Measurements from ENCODE around the gene WNT4. TPM values are rescaled to one million over a fixed set of nuclear protein-coding genes. Genes with fewer than 3 reads are reported as not detected.

Gene WNT4
- total RNA-seq, 1 donor from 2014 or later = 26.4 TPM

DNA sequence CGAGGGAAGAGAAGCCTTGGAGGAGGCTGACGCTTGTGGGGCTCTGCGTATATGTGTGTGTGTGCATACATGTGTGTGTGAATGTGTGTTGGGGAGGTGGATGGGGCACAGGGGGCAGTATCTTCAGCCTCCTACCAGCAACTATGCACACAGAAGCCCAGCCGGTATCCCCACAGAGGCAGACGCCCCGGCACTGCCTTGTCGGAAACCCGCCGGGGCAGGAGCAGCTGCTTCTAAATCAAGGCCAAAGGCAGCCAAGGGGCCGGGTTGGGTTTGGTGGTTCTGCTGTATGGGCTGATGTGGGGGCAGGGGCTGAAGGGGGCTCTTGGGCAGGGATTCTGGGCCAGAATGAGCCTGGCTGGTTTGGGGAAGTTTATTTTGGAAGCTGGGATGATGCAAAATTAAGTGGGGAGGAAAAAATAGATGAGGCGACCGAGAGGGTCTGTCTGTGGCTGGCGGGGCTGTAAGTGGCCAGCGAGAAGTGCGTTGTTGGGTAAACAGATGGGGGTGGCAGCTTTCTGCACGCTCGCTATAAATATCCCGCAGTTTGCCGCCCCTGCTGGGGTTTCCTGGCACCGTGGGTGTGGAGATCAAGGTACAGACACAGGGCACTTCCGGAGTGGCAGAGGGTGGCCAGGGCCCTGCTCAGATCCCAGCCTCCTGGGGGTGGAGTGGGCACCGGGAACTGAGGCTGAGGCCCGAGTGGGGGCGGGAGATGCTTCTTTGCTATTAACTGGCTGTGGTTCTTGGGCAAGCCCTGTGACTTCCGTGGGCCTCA is 11.0 kb upstream of the WNT4 start:
- peaks cover 16% of the 10 kb centered on the region for H3K4me1 Mint-ChIP-seq (ENCODE audit: unreplicated experiment)
- no peak overlapping the region for H3K27ac Mint-ChIP-seq
- H3K36me3 Mint-ChIP-seq = no peaks in the 10 kb centered on the region
- TF ChIP-seq, protein P1, sequence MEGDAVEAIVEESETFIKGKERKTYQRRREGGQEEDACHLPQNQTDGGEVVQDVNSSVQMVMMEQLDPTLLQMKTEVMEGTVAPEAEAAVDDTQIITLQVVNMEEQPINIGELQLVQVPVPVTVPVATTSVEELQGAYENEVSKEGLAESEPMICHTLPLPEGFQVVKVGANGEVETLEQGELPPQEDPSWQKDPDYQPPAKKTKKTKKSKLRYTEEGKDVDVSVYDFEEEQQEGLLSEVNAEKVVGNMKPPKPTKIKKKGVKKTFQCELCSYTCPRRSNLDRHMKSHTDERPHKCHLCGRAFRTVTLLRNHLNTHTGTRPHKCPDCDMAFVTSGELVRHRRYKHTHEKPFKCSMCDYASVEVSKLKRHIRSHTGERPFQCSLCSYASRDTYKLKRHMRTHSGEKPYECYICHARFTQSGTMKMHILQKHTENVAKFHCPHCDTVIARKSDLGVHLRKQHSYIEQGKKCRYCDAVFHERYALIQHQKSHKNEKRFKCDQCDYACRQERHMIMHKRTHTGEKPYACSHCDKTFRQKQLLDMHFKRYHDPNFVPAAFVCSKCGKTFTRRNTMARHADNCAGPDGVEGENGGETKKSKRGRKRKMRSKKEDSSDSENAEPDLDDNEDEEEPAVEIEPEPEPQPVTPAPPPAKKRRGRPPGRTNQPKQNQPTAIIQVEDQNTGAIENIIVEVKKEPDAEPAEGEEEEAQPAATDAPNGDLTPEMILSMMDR (conservative IDR thresholded peaks at IDR 0.05) = no peak
- H3K4me3 Mint-ChIP-seq = no peak overlapping the region
- H3K27me3 Mint-ChIP-seq = peaks cover 12% of the 10 kb centered on the region
- DNase-seq (ENCODE audit: extremely low spot score, unreplicated experiment) = no peak
- H3K9me3 Mint-ChIP-seq = no peaks in the 10 kb centered on the region

DNA sequence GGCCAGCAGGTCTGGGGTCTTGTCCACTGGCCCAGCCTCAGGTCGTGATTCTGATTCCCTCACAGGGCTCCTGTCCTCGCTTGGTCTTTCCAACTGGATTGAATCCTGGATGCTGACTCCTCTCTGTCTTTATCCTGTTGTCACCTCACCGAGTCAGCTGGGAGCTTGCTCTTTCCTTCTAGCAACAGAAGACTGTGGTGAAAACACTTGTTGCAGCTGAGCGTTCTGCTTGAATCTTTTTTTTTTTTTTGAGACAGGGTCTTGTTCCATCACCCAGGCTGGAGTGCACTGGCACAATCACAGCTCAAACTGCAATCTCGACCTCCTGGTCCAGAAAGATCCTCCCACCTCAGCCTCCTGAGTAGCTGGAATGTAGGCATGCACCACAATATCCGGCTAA is 8.0 kb upstream of the WNT4 start:
- H3K9me3 Mint-ChIP-seq = no peaks in the 10 kb centered on the region
- no peak overlapping the region for H3K27ac Mint-ChIP-seq
- H3K27me3 Mint-ChIP-seq = peaks cover 26% of the 10 kb centered on the region
- no peak for DNase-seq (ENCODE audit: extremely low spot score, unreplicated experiment)
- no peak overlapping the region for H3K4me3 Mint-ChIP-seq
- peaks cover 16% of the 10 kb centered on the region for H3K4me1 Mint-ChIP-seq (ENCODE audit: unreplicated experiment)
- TF ChIP-seq, protein P1 (conservative IDR thresholded peaks at IDR 0.05) = no peak
- no peaks in the 10 kb centered on the region for H3K36me3 Mint-ChIP-seq

DNA sequence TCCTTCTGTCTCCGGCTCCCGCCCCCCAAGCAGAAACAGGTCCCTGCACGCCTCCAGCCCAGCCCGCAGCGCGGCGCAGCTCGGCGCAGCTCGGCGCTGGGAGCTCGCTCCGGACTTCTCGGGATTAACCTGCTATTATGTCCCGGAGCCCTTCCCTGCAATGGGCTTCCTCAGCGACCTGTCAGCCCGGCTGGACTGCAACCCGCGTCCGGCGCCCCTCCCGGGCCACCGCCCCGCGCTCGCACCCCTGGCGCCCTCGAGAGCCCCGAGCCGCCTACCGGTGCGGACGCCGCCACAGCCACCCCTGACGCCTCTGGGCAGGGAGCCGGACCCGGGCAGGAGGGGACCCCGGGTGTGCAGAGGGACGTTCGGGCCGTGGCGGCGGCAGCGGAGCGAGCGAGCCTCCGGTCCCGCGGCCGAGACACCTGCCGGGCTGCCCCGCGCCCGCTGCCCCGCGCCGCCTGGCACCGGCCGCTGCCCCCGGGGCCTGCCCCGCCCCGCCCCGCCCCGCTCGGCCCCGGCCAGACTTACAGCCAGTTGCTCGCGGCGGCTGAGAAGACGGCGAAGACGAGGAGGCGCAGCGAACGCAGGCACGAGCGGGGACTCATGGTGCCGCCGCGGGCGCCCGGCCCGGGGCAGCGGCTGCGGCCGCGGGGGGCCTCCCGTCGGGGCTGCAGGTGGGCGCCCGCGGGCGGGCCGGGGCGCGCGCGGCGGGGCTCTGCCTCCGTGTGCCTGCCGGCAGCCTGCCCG is 407 bp downstream of the WNT4 start:
- Mint-ChIP-seq H3K4me3 (peak overlapping the region; percentile 88), H3K9me3 (no peaks in the 10 kb centered on the region)
- DNase-seq (ENCODE audit: extremely low spot score, unreplicated experiment) = no peak

GRCh38 chr1:22141554-22142314 is 1.2 kb downstream of the WNT4 start:
- H3K4me3 Mint-ChIP-seq = peak overlapping the region; percentile 88
- no peak for DNase-seq (ENCODE audit: extremely low spot score, unreplicated experiment)
- peak overlapping the region; percentile 51 for H3K27ac Mint-ChIP-seq
- H3K27me3 Mint-ChIP-seq = peaks cover 49% of the 10 kb centered on the region
- H3K36me3 Mint-ChIP-seq = peaks cover 3% of the 10 kb centered on the region
- H3K4me1 Mint-ChIP-seq (ENCODE audit: unreplicated experiment) = peaks cover 38% of the 10 kb centered on the region
- TF ChIP-seq, protein P1 (conservative IDR thresholded peaks at IDR 0.05) = no peak
- no peaks in the 10 kb centered on the region for H3K9me3 Mint-ChIP-seq

More for the DNA sequence above, 407 bp downstream of the WNT4 start:
- peaks cover 52% of the 10 kb centered on the region for H3K27me3 Mint-ChIP-seq
- H3K36me3 Mint-ChIP-seq = peaks cover 3% of the 10 kb centered on the region
- TF ChIP-seq, protein P1 (conservative IDR thresholded peaks at IDR 0.05) = peak; percentile 27
- H3K27ac Mint-ChIP-seq = no peak overlapping the region
- peaks cover 32% of the 10 kb centered on the region for H3K4me1 Mint-ChIP-seq (ENCODE audit: unreplicated experiment)

GRCh38 chr1:22140694-22141093 is 2.2 kb downstream of the WNT4 start:
- peak overlapping the region; percentile 59 for H3K27ac Mint-ChIP-seq
- H3K9me3 Mint-ChIP-seq = no peaks in the 10 kb centered on the region
- H3K4me3 Mint-ChIP-seq = peak overlapping the region; percentile 88
- DNase-seq (ENCODE audit: extremely low spot score, unreplicated experiment) = no peak
- H3K4me1 Mint-ChIP-seq (ENCODE audit: unreplicated experiment) = peaks cover 38% of the 10 kb centered on the region
- H3K27me3 Mint-ChIP-seq = peaks cover 46% of the 10 kb centered on the region
- peaks cover 3% of the 10 kb centered on the region for H3K36me3 Mint-ChIP-seq
- TF ChIP-seq, protein P1 (conservative IDR thresholded peaks at IDR 0.05) = no peak
